A673 (cell line): ENCODE measurements around the gene BEND3. TPM values are rescaled to one million over a fixed set of nuclear protein-coding genes. Genes with fewer than 3 reads are reported as not detected.

Experiments used
- BruUV-seq: library from RNA; stranded (reverse); fragments of 400-500 nt; replicated peaks from 2 replicates; lab custom pipeline; 2021; lab: Mats Ljungman, UMichigan
- CTCF ChIA-PET: fragments of 300-600 bp; sonication (Branson Sonifier 250); formaldehyde crosslinking; loops from one replicate; lab custom pipeline; 2022; ENCODE audit warnings: antibody characterized with exemption; lab: Charles Lee
- POLR2A ChIA-PET: fragments of 300-600 bp; sonication (Branson Sonifier 250); formaldehyde crosslinking; loops from one replicate; lab custom pipeline; 2022; ENCODE audit warnings: antibody characterized with exemption; ENCODE audit not compliant: low non-redundant PET; lab: Charles Lee
- DNase-seq: peaks from one replicate; pipeline ENCODE4 v3.0.0-alpha.2; 2015; ENCODE audit warnings: low spot score
- H3K27ac ChIP-seq: fragments of 200-600 bp; sonication (generic); 2 replicates; pipeline ENCODE4 v1.5.1; 2016; ENCODE audit warnings: mixed run types, low read depth, mild to moderate bottlenecking, mixed read lengths, antibody characterized with exemption, low read length; ENCODE audit not compliant: poor library complexity, severe bottlenecking
- H3K27me3 ChIP-seq: fragments of 200-600 bp; sonication (generic); replicated peaks from 2 replicates; pipeline ENCODE4 v1.6.1; 2017; ENCODE audit warnings: mixed run types, low read depth, mild to moderate bottlenecking, mixed read lengths, antibody characterized with exemption, low read length; ENCODE audit not compliant: insufficient read depth, poor library complexity
- H3K36me3 ChIP-seq: fragments of 200-600 bp; sonication (generic); 2 replicates; pipeline ENCODE4 v1.6.1; 2016; ENCODE audit warnings: mixed run types, mild to moderate bottlenecking, mixed read lengths, antibody characterized with exemption, low read length; ENCODE audit not compliant: insufficient read depth, poor library complexity, severe bottlenecking
- H3K4me1 ChIP-seq: fragments of 200-600 bp; sonication (generic); 2 replicates; pipeline ENCODE4 v1.6.1; 2017; ENCODE audit warnings: mixed run types, mild to moderate bottlenecking, mixed read lengths, antibody characterized with exemption, low read length; ENCODE audit not compliant: insufficient read depth, poor library complexity, severe bottlenecking
- H3K4me3 ChIP-seq: fragments of 200-600 bp; sonication (generic); 2 replicates; pipeline ENCODE4 v1.5.1; 2016; ENCODE audit warnings: low read depth, mixed run types, mild to moderate bottlenecking, mixed read lengths, low read length; ENCODE audit not compliant: poor library complexity, severe bottlenecking
- H3K9me3 ChIP-seq: fragments of 200-600 bp; sonication (generic); 2 replicates; pipeline ENCODE4 v1.6.1; 2016; ENCODE audit warnings: mixed run types, low read depth, mild to moderate bottlenecking, mixed read lengths, antibody characterized with exemption, low read length; ENCODE audit not compliant: poor library complexity, severe bottlenecking
- EZH2 ChIP-seq: fragments of 200-600 bp; sonication (generic); IDR thresholded peaks from 2 replicates; pipeline ENCODE4 v1.6.1; 2017; ENCODE audit warnings: borderline replicate concordance, low read depth, mild to moderate bottlenecking, mixed read lengths, antibody characterized with exemption, low read length; ENCODE audit not compliant: poor library complexity, severe bottlenecking
- intact Hi-C: fragments of 100-400 bp; cut with micrococcal nuclease; formaldehyde crosslinking; loops from one replicate; pipeline ENCODE4 v1.10.0; 2022; ENCODE audit not compliant: unreplicated experiment
- total RNA-seq: library from RNA; stranded (reverse); gene quantifications from 2 replicates; pipeline ENCODE4 v1.2.3, GENCODE V29; 2021
- TF ChIP-seq, protein P1 (sequence below): fragments of 300-800, 200-600 bp; sonication (generic); conservative IDR thresholded peaks from 2 replicates; pipeline ENCODE4 v1.5.1; 2017; ENCODE audit warnings: low read depth, mild to moderate bottlenecking, antibody characterized with exemption, low read length, moderate library complexity, mixed read lengths

The BEND3 gene
- total RNA-seq, 1 experiment from 2014 or later: 10.9 TPM

DNA sequence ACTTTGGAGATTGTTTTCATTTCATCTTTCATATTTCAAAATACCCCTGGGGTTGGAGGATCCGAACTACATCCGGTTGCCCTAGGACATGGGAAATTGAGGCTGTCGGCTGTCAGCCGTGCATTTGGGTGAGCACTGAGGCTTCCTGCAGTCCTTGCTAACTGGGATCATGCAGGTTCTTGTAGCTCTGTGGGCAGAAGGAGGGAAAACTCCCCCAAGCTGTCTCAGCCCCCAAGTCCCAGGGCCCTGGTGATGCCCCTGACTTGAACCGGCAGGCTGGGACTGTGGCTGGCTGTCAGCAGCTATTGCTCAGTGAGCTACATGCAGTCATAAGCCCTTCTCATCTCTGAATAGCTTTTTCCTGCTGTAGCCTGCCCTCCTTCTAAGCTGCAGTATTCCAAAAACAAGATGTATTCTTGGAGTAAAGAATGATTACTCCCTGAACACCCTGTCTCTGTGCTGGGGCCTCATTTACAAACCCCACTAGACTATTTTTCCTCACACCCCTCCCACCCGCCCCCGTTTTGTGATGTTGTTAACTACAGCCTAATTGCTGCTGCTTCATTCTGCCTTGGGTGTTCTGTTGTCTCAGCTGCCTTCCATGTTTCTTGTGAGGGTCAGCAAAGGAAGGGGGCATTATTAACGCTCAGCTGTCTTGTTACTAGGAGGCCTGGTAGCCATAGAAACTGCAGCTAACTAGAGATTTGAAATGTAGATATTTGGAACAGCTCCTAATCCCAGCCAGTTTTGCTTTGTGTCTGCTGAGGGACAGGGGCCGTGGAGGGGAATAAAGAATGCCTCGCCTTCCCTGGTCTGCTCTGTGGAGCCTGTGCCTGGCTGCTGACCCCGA lies 69.3 kb downstream of the BEND3 start:
- H3K27ac ChIP-seq: no peak overlapping the region
- no peaks in the 10 kb centered on the region for H3K9me3 ChIP-seq
- no peak for DNase-seq
- BruUV-seq: no TSS peak
- no peak for TF ChIP-seq EZH2
- TF ChIP-seq, protein P1, sequence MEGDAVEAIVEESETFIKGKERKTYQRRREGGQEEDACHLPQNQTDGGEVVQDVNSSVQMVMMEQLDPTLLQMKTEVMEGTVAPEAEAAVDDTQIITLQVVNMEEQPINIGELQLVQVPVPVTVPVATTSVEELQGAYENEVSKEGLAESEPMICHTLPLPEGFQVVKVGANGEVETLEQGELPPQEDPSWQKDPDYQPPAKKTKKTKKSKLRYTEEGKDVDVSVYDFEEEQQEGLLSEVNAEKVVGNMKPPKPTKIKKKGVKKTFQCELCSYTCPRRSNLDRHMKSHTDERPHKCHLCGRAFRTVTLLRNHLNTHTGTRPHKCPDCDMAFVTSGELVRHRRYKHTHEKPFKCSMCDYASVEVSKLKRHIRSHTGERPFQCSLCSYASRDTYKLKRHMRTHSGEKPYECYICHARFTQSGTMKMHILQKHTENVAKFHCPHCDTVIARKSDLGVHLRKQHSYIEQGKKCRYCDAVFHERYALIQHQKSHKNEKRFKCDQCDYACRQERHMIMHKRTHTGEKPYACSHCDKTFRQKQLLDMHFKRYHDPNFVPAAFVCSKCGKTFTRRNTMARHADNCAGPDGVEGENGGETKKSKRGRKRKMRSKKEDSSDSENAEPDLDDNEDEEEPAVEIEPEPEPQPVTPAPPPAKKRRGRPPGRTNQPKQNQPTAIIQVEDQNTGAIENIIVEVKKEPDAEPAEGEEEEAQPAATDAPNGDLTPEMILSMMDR: no peak
- peaks cover 3% of the 10 kb centered on the region for H3K4me1 ChIP-seq
- ChIA-PET CTCF (no interaction called here), POLR2A (no interaction called here)
- no peaks in the 10 kb centered on the region for H3K27me3 ChIP-seq
- H3K4me3 ChIP-seq: no peak overlapping the region
- intact Hi-C loops: no loop called here
- H3K36me3 ChIP-seq: no peaks in the 10 kb centered on the region

DNA sequence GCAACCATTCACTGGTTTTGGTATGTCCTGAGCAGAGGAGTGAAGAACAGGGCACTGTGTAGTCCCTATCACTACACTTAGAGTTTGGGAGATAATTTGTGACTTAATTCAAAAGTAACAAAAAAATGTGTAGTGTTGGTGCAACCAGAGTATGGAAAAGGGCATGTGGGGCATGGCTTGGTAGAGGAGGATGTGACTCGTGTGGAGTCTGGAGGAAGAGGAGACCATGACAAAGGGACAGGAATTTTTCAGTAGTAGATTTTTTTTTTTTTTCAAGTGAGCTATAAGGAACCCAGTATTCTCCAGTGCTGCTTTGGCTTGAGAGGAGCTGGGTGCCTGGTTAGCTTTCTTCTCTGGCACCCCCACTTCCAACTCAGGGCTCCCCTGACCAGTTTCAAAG lies 82.2 kb downstream of the BEND3 start:
- H3K4me3 ChIP-seq: no peak overlapping the region
- H3K36me3 ChIP-seq: no peaks in the 10 kb centered on the region
- H3K4me1 ChIP-seq: no peaks in the 10 kb centered on the region
- intact Hi-C loops: no loop called here
- ChIA-PET CTCF (no interaction called here), POLR2A (no interaction called here)
- DNase-seq: no peak
- no peaks in the 10 kb centered on the region for H3K9me3 ChIP-seq
- H3K27ac ChIP-seq: no peak overlapping the region
- no TSS peak for BruUV-seq
- no peaks in the 10 kb centered on the region for H3K27me3 ChIP-seq
- no peak for TF ChIP-seq EZH2
- TF ChIP-seq, protein P1: no peak

DNA sequence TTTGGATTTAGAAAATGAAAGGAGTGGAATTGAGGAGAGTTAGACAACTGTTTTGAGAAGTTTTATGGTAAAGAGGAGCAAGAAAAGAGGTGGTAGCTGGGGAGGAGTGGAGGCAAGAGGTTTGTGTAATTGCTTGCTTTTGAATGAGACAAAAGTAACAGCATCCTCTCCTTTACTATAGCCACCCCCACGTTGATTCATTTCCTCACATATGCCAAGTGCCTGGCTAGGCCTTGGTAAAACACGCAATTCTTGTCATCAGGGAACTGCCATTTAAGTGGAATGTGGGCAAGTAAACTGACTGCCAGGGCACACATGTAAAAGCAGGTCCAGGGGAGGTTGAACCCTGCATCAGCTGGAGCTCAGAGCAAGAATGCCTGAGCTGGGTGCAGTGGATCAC lies 83.3 kb downstream of the BEND3 start:
- no peaks in the 10 kb centered on the region for H3K36me3 ChIP-seq
- intact Hi-C loops: no loop called here
- TF ChIP-seq, protein P1: no peak
- TF ChIP-seq EZH2: no peak
- no peak for DNase-seq
- H3K27me3 ChIP-seq: no peaks in the 10 kb centered on the region
- BruUV-seq: no TSS peak
- CTCF ChIA-PET: interaction anchor here (0.6 kb wide), 1 partner anchor 228 kb away, joined by 4 read pairs; no protein-coding TSS in a partner anchor
- no peak overlapping the region for H3K27ac ChIP-seq
- no peak overlapping the region for H3K4me3 ChIP-seq
- no peaks in the 10 kb centered on the region for H3K4me1 ChIP-seq
- POLR2A ChIA-PET: no interaction called here
- H3K9me3 ChIP-seq: no peaks in the 10 kb centered on the region
